Activated CD8-positive, alpha-beta T cell treated with anti-CD3 and anti-CD28 coated beads for 36 hours (primary cell): ENCODE data around the gene EIF5A. TPM values are rescaled to one million over a fixed set of nuclear protein-coding genes. Genes with fewer than 3 reads are reported as not detected.
A peak's percentile ranks its signal among the peaks of the same experiment; 100 is the strongest.

Source experiments
- ATAC-seq: fragments of 200-7000 bp; cut with Tn5 transposase; one replicate; pipeline ENCODE4 v1.10.0; 2021; ENCODE audit warnings: mild to moderate bottlenecking, moderate library complexity
- CTCF ChIA-PET: fragments of 350-600 bp; sonication (Branson Sonifier 250); formaldehyde crosslinking; loops from one replicate; lab custom pipeline; 2021; ENCODE audit warnings: antibody characterized with exemption; lab: Charles Lee
- POLR2A ChIA-PET: fragments of 350-600 bp; sonication (Branson Sonifier 250); formaldehyde crosslinking; loops from one replicate; lab custom pipeline; 2021; ENCODE audit warnings: antibody characterized with exemption; lab: Charles Lee
- DNase-seq: peaks from one replicate; pipeline ENCODE4 v3.0.0-alpha.2; 2020
- H3K27ac Mint-ChIP-seq: one replicate; pipeline ENCODE4 v1.8.0; 2021; ENCODE audit warnings: mild to moderate bottlenecking, mixed read lengths
- H3K27me3 Mint-ChIP-seq: one replicate; pipeline ENCODE4 v1.8.0; 2021; ENCODE audit warnings: mixed read lengths
- H3K36me3 Mint-ChIP-seq: one replicate; pipeline ENCODE4 v1.8.0; 2021; ENCODE audit warnings: low read depth, mixed read lengths
- H3K4me1 Mint-ChIP-seq: one replicate; pipeline ENCODE4 v1.8.0; 2021; ENCODE audit warnings: low read depth, mixed read lengths
- H3K4me3 Mint-ChIP-seq: one replicate; pipeline ENCODE4 v1.8.0; 2021; ENCODE audit warnings: mild to moderate bottlenecking, moderate library complexity, mixed read lengths
- H3K9me3 Mint-ChIP-seq: one replicate; pipeline ENCODE4 v1.8.0; 2021; ENCODE audit warnings: mixed read lengths
- CTCF ChIP-seq: fragments of 200-600 bp; IDR thresholded peaks from one replicate; pipeline ENCODE4 v1.8.0; 2022; ENCODE audit warnings: antibody characterized with exemption, mild to moderate bottlenecking
- intact Hi-C: fragments of 100-400 bp; cut with micrococcal nuclease; formaldehyde crosslinking; loops from one replicate; pipeline ENCODE4 v1.10.0; 2022
- total RNA-seq, 2 experiments: library from RNA; stranded (reverse); gene quantifications; one replicate each; pipeline ENCODE4 v1.2.3, GENCODE V29; 2021

EIF5A gene
- total RNA-seq, 2 experiments from 2014 or later: 1,064 TPM

DNA sequence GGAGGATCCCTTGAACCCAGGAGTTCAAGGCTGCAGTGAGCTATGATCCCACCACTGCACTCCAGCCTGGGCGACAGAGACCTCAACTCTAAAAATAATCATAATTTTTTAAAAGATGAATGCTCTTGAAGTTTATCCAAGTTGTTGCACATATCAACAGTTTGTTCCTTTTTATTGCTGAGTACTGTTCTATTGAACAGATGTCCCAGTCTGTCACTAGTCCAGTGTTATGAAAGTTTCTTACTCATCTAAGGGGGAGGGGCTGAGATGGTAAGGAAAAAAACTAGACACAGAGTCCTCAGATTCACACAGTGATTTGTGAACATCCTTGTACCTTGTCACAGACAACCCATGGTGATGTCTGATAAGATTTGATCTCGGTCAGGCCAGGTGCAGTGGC, 32.8 kb downstream of the EIF5A start:
- H3K27me3 Mint-ChIP-seq: no peaks in the 10 kb centered on the region
- CTCF ChIA-PET: interaction anchor here (3.2 kb wide), 1 partner anchor 9 kb away, joined by 8 read pairs; no protein-coding TSS in a partner anchor
- ATAC-seq: no peak
- POLR2A ChIA-PET: interaction anchor here (7.8 kb wide), 1 partner anchor 8 kb away, joined by 76 read pairs; the partner anchor contains the start of gene KCTD11
- peaks cover 30% of the 10 kb centered on the region for H3K4me1 Mint-ChIP-seq
- TF ChIP-seq CTCF: no peak
- intact Hi-C loops: no loop called here
- no peak overlapping the region for H3K4me3 Mint-ChIP-seq
- no peak for DNase-seq
- H3K36me3 Mint-ChIP-seq: peaks cover 43% of the 10 kb centered on the region
- H3K9me3 Mint-ChIP-seq: no peaks in the 10 kb centered on the region
- no peak overlapping the region for H3K27ac Mint-ChIP-seq

DNA sequence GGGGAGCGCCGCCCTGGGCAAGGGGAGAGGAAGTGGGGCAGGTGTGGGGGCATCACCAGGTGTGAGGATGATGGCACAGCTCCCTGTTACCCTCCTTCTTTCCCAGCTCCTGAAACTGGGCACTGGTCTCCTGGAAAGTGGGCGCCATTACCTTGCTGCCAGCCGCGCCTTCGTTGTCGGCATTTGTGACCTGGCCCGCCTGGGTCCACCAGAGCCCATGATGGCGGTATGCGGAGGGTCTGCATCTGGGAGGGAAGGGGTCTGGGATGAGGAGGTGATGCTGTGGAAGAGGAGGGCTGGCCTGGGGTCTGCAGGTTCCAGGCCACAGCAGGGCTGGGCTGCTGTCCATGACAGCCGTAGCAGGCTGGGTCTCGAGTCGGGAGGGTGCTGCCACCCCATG, 34.4 kb downstream of the EIF5A start:
- CTCF ChIA-PET: interaction anchor here (1.0 to 6.3 kb wide), 3 partner anchors 12 to 219 kb away, joined by 3 to 50 read pairs (median 4); partner anchors contain the start of gene NEURL4
- H3K27ac Mint-ChIP-seq: no peak overlapping the region

GRCh38 chr17:7343250-7343649, 35.8 kb downstream of the EIF5A start:
- Mint-ChIP-seq H3K27me3 (no peaks in the 10 kb centered on the region), H3K4me3 (no peak overlapping the region), H3K4me1 (peaks cover 17% of the 10 kb centered on the region), H3K36me3 (peaks cover 44% of the 10 kb centered on the region), H3K9me3 (no peaks in the 10 kb centered on the region), H3K27ac (peak overlapping the region; percentile 72)
- intact Hi-C loops: no loop called here
- TF ChIP-seq CTCF: no peak
- ChIA-PET CTCF (interaction anchor here (1.0 to 6.3 kb wide), 3 partner anchors 13 to 218 kb away, joined by 3 to 50 read pairs (median 20); partner anchors contain the start of gene TMEM95), POLR2A (interaction anchor here (0.8 to 1.8 kb wide), 5 partner anchors 8 to 240 kb away, joined by 3 to 10 read pairs (median 3); no protein-coding TSS in a partner anchor)
- DNase-seq (no peak), ATAC-seq (no peak)

More for the DNA sequence above, 34.4 kb downstream of the EIF5A start:
- TF ChIP-seq CTCF: no peak
- Mint-ChIP-seq H3K9me3 (no peaks in the 10 kb centered on the region), H3K27me3 (no peaks in the 10 kb centered on the region), H3K4me3 (no peak overlapping the region), H3K36me3 (peaks cover 49% of the 10 kb centered on the region), H3K4me1 (peaks cover 21% of the 10 kb centered on the region)
- POLR2A ChIA-PET: interaction anchor here (1.0 to 2.1 kb wide), 5 partner anchors 9 to 34 kb away, joined by 3 to 10 read pairs (median 6); partner anchors contain the start of gene NEURL4
- ATAC-seq: no peak
- no peak for DNase-seq
- intact Hi-C loops: no loop called here

- DNase-seq (no peak), ATAC-seq (no peak)
- H3K36me3 Mint-ChIP-seq: peaks cover 48% of the 10 kb centered on the region
- peak overlapping the region; percentile 34 for H3K27ac Mint-ChIP-seq
- POLR2A ChIA-PET: interaction anchor here (5.2 to 7.4 kb wide), 2 partner anchors 10 to 33 kb away, joined by 29 to 76 read pairs; partner anchors contain the start of genes ACAP1 and GPS2
- no peak for TF ChIP-seq CTCF
- intact Hi-C loops: no loop called here
- CTCF ChIA-PET: interaction anchor here (3.8 to 6.8 kb wide), 4 partner anchors 9 to 50 kb away, joined by 16 to 50 read pairs (median 34); partner anchors contain the start of genes ACAP1 and TMEM95
- peaks cover 28% of the 10 kb centered on the region for H3K4me1 Mint-ChIP-seq
- no peaks in the 10 kb centered on the region for H3K9me3 Mint-ChIP-seq
- no peaks in the 10 kb centered on the region for H3K27me3 Mint-ChIP-seq
- H3K4me3 Mint-ChIP-seq: no peak overlapping the region
Measured at GRCh38 chr17:7346761-7347614, 39.6 kb downstream of the EIF5A start.
